H9 (cell line): ENCODE data around the gene RASGRP3. TPM values are rescaled to one million over a fixed set of nuclear protein-coding genes. Genes with fewer than 3 reads are reported as not detected.
A peak's percentile ranks its signal among the peaks of the same experiment; 100 is the strongest.

Source experiments
- DNase-seq: peaks from one replicate; pipeline ENCODE4 v3.0.0-alpha.2; 2017
- H2AFZ ChIP-seq: one replicate; pipeline ENCODE4 v1.6.1; 2013; ENCODE audit warnings: mild to moderate bottlenecking, low read length, control low read depth, moderate library complexity
- H2AK5ac ChIP-seq: 2 replicates; pipeline ENCODE4 v1.6.1; 2013; ENCODE audit warnings: low read length, control low read depth, mixed read lengths; ENCODE audit not compliant: insufficient read length
- H2BK120ac ChIP-seq: one replicate; pipeline ENCODE4 v1.6.1; 2013; ENCODE audit warnings: low read depth, mild to moderate bottlenecking, low read length, control low read depth, inconsistent platforms; ENCODE audit not compliant: poor library complexity, severe bottlenecking
- H2BK12ac ChIP-seq: 2 replicates; pipeline ENCODE4 v1.6.1; 2013; ENCODE audit warnings: low read length, control low read depth, mixed read lengths, low read depth; ENCODE audit not compliant: insufficient read length
- H2BK15ac ChIP-seq: 2 replicates; pipeline ENCODE4 v1.6.1; 2013; ENCODE audit warnings: low read depth, low read length, control low read depth
- H2BK20ac ChIP-seq: one replicate; pipeline ENCODE4 v1.6.1; 2013; ENCODE audit warnings: low read depth, mild to moderate bottlenecking, low read length, control low read depth, inconsistent platforms; ENCODE audit not compliant: poor library complexity, severe bottlenecking
- H2BK5ac ChIP-seq: 2 replicates; pipeline ENCODE4 v1.6.1; 2013; ENCODE audit warnings: low read length, control low read depth, mixed read lengths; ENCODE audit not compliant: insufficient read length
- H3K14ac ChIP-seq: 2 replicates; pipeline ENCODE4 v1.6.1; 2013; ENCODE audit warnings: low read length, control low read depth; ENCODE audit not compliant: insufficient read depth
- H3K18ac ChIP-seq: 2 replicates; pipeline ENCODE4 v1.6.1; 2013; ENCODE audit warnings: low read depth, mild to moderate bottlenecking, mixed read lengths, low read length, control low read depth; ENCODE audit not compliant: insufficient read length
- H3K23ac ChIP-seq: 2 replicates; pipeline ENCODE4 v1.6.1; 2013; ENCODE audit warnings: low read length, control low read depth, mixed read lengths, low read depth; ENCODE audit not compliant: insufficient read length
- H3K23me2 ChIP-seq: 2 replicates; pipeline ENCODE4 v1.6.1; 2013; ENCODE audit warnings: low read depth, mild to moderate bottlenecking, mixed read lengths, low read length, control low read depth; ENCODE audit not compliant: insufficient read length, poor library complexity, severe bottlenecking
- H3K27ac ChIP-seq: 2 replicates; pipeline ENCODE4 v1.5.1; 2013; ENCODE audit warnings: low read length, control low read depth, mixed read lengths, low read depth; ENCODE audit not compliant: insufficient read length
- H3K27me3 ChIP-seq: 2 replicates; pipeline ENCODE4 v1.6.1; 2013; ENCODE audit warnings: low read length, control low read depth, inconsistent platforms; ENCODE audit not compliant: insufficient read depth
- H3K4ac ChIP-seq: 2 replicates; pipeline ENCODE4 v1.6.1; 2013; ENCODE audit warnings: low read depth, mild to moderate bottlenecking, control low read depth, inconsistent platforms, low read length, moderate library complexity
- H3K4me1 ChIP-seq: 2 replicates; pipeline ENCODE4 v1.6.1; 2013; ENCODE audit warnings: low read length, control low read depth, inconsistent platforms; ENCODE audit not compliant: insufficient read depth
- H3K4me2 ChIP-seq: 2 replicates; pipeline ENCODE4 v1.6.1; 2013; ENCODE audit warnings: low read length, control low read depth, mixed read lengths; ENCODE audit not compliant: insufficient read length, insufficient read depth
- H3K56ac ChIP-seq: 2 replicates; pipeline ENCODE4 v1.6.1; 2013; ENCODE audit warnings: low read depth, mild to moderate bottlenecking, mixed read lengths, low read length, control low read depth; ENCODE audit not compliant: insufficient read length
- H3K79me1 ChIP-seq: 2 replicates; pipeline ENCODE4 v1.6.1; 2013; ENCODE audit warnings: low read depth, mild to moderate bottlenecking, moderate library complexity, low read length, control low read depth, inconsistent platforms; ENCODE audit not compliant: insufficient read depth, poor library complexity, severe bottlenecking
- H3K79me2 ChIP-seq: 2 replicates; pipeline ENCODE4 v1.6.1; 2013; ENCODE audit warnings: low read length, control low read depth, inconsistent platforms; ENCODE audit not compliant: insufficient read depth
- H3K9ac ChIP-seq: 2 replicates; pipeline ENCODE4 v1.6.1; 2013; ENCODE audit warnings: low read length, control low read depth, mixed read lengths; ENCODE audit not compliant: insufficient read length; ENCODE audit errors: extremely low read depth
- H3K9me3 ChIP-seq: one replicate; pipeline ENCODE4 v1.6.1; 2013; ENCODE audit warnings: low read depth, low read length, inconsistent platforms; ENCODE audit not compliant: control insufficient read depth
- H3T11ph ChIP-seq: one replicate; pipeline ENCODE4 v1.6.1; 2013; ENCODE audit warnings: mild to moderate bottlenecking, low read length, control low read depth, inconsistent platforms
- H4K20me1 ChIP-seq: one replicate; pipeline ENCODE4 v1.6.1; 2013; ENCODE audit not compliant: control insufficient read depth, insufficient read length, insufficient read depth
- H4K5ac ChIP-seq: 2 replicates; pipeline ENCODE4 v1.6.1; 2013; ENCODE audit warnings: low read depth, mild to moderate bottlenecking, mixed read lengths, low read length, control low read depth; ENCODE audit not compliant: insufficient read length
- H4K8ac ChIP-seq: replicated peaks from 2 replicates; pipeline ENCODE4 v1.6.1; 2013; ENCODE audit warnings: low read length, control low read depth, mixed read lengths, low read depth; ENCODE audit not compliant: insufficient read length
- H4K91ac ChIP-seq: 2 replicates; pipeline ENCODE4 v1.6.1; 2013; ENCODE audit warnings: low read depth, mild to moderate bottlenecking, moderate library complexity, mixed read lengths, low read length, control low read depth; ENCODE audit not compliant: insufficient read length
- H3K27ac Mint-ChIP-seq, 3 experiments: 2 replicates in 2 of 3; 3 replicates in 1 of 3; pipeline ENCODE4 v1.8.0; 2020 to 2021; ENCODE audit warnings: mixed read lengths in 3 of 3, mild to moderate bottlenecking in 1 of 3, moderate library complexity in 1 of 3
- H3K27me3 Mint-ChIP-seq: 2 replicates; pipeline ENCODE4 v1.8.0; 2021; ENCODE audit warnings: low read depth, mild to moderate bottlenecking, moderate library complexity, mixed read lengths
- H3K36me3 Mint-ChIP-seq, 3 experiments: 2 replicates in 2 of 3; 3 replicates in 1 of 3; pipeline ENCODE4 v1.8.0; 2020 to 2021; ENCODE audit warnings: low read depth in 3 of 3, mixed read lengths in 3 of 3; ENCODE audit not compliant: insufficient read depth in 1 of 3
- H3K4me1 Mint-ChIP-seq, 2 experiments: 2 replicates each; pipeline ENCODE4 v1.8.0; 2020; ENCODE audit warnings: mixed read lengths in 2 of 2
- H3K4me3 Mint-ChIP-seq, 2 experiments: 2 replicates in 1 of 2; 3 replicates in 1 of 2; pipeline ENCODE4 v1.8.0; 2020 to 2021; ENCODE audit warnings: mild to moderate bottlenecking in 2 of 2, mixed read lengths in 2 of 2, moderate library complexity in 1 of 2
- H3K9me3 Mint-ChIP-seq, 2 experiments: 2 replicates in 1 of 2; 3 replicates in 1 of 2; pipeline ENCODE4 v1.8.0; 2020; ENCODE audit warnings: mild to moderate bottlenecking in 2 of 2, mixed read lengths in 2 of 2, moderate library complexity in 1 of 2
- WGBS: extraction: QIAGEN DNeasy Blood & Tissue Kit; methylation state at CpG from one replicate; pipeline ENCODE4 v1.1.7; 2013; ENCODE audit warnings: missing lambda C conversion rate, low lambda C conversion rate, mixed read lengths; ENCODE audit not compliant: insufficient read length; ENCODE audit errors: extremely low coverage; 5-methylcytosine and 5-hydroxymethylcytosine counted together
- total RNA-seq: library from RNA; stranded (reverse); gene quantifications from 2 replicates; pipeline ENCODE4 v1.2.1, GENCODE V29; 2021
- TF ChIP-seq, protein P1 (sequence below): fragments of 200-600 bp; sonication (generic); conservative IDR thresholded peaks from 3 replicates; pipeline ENCODE4 v1.8.0; 2021; ENCODE audit warnings: antibody characterized with exemption, mild to moderate bottlenecking

Gene RASGRP3
- total RNA-seq, 1 experiment from 2014 or later = not detected

DNA sequence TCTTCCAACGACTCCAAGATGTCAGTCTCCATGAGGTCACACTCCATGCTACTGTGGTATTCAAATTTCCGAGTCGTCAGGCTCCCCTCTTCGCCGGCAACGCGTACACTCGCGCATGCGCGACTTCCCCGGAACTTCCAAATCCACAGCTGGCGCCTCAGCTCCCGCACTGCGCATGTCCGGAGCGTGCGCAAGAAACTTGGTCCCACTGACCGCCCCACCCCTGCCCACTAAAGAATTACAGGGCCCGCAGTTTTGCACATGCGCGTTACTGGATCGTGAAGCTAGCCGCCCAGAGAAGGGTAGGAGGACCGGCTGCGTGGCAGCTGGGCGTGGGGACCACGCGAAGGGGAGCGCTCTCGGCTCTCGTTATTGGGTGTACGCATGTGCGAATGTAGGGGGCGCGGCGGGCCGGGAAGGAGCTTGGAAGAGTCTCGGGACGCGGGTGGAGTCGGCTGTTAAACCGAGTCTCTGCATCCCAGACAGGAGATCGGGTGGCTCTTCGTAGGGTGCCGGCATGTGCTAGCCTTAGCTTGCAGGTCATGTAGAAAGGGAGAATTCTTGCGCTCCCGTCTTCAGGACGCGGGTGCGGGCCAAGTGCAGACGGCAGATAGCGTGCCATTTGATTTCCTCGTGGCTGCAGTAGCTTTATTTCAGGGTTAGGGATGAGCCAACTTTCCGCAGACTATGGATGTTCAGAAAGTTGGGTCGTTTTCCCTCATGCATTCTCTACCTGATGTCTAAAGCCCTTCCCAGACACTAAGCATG lies 122.9 kb downstream of the RASGRP3 start, which contains the start of gene FAM98A:
Gene FAM98A (minus strand): TSS at position 125 of the 768 bp plus-strand sequence. CDS start 78 bp downstream, at position 47.
- Histone ChIP-seq H2BK5ac (no peak within 1 kb of the TSS), H2BK120ac (no peak within 1 kb of the TSS), H3K4me2 (peak within 1 kb of the TSS; percentile 91), H3K4me1 (peaks cover 3% of the 10 kb centered on the region; the same call in 1 of the 2 replicates), H4K8ac (no peak within 1 kb of the TSS), H3K4ac (no peak within 1 kb of the TSS), H3K79me1 (peaks cover 2% of the 10 kb centered on the region), H3K27me3 (no peaks in the 10 kb centered on the region), H2BK20ac (no peak within 1 kb of the TSS), H2BK12ac (no peak within 1 kb of the TSS), H3K23me2 (peaks cover 11% of the 10 kb centered on the region), H2AFZ (no peak within 1 kb of the TSS), H4K5ac (no peak within 1 kb of the TSS), H4K20me1 (no peaks in the 10 kb centered on the region), H3K18ac (peak within 1 kb of the TSS; percentile 35), H3K9ac (peak within 1 kb of the TSS; percentile 64), H2AK5ac (no peak within 1 kb of the TSS), H3K56ac (no peak within 1 kb of the TSS), H3K79me2 (peaks cover 7% of the 10 kb centered on the region; the same call in 1 of the 2 replicates), H3K14ac (no peak within 1 kb of the TSS), H3K27ac (no peak within 1 kb of the TSS), H3K9me3 (no peaks in the 10 kb centered on the region), H3K23ac (no peak within 1 kb of the TSS), H3T11ph (no peak within 1 kb of the TSS), H4K91ac (no peak within 1 kb of the TSS), H2BK15ac (no peak within 1 kb of the TSS)
- TF ChIP-seq, protein P1, sequence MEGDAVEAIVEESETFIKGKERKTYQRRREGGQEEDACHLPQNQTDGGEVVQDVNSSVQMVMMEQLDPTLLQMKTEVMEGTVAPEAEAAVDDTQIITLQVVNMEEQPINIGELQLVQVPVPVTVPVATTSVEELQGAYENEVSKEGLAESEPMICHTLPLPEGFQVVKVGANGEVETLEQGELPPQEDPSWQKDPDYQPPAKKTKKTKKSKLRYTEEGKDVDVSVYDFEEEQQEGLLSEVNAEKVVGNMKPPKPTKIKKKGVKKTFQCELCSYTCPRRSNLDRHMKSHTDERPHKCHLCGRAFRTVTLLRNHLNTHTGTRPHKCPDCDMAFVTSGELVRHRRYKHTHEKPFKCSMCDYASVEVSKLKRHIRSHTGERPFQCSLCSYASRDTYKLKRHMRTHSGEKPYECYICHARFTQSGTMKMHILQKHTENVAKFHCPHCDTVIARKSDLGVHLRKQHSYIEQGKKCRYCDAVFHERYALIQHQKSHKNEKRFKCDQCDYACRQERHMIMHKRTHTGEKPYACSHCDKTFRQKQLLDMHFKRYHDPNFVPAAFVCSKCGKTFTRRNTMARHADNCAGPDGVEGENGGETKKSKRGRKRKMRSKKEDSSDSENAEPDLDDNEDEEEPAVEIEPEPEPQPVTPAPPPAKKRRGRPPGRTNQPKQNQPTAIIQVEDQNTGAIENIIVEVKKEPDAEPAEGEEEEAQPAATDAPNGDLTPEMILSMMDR = no peak; the same call in 2 of the 3 replicates
- peak; percentile 98 for DNase-seq
- no peaks in the 10 kb centered on the region; a peak in 1 of 5 replicates for H3K9me3 Mint-ChIP-seq
- H3K27me3 Mint-ChIP-seq = no peaks in the 10 kb centered on the region
- H3K36me3 Mint-ChIP-seq = peaks cover 8 to 11% (median 9%) of the 10 kb centered on the region in 3 experiments; a peak in 6 of 7 replicates
- no CpG with 5 or more reads among the region's 56 CpGs for WGBS
- peak within 1 kb of the TSS; percentile 93 to 99 (median 98) for H3K27ac Mint-ChIP-seq
- peaks cover 39 to 43% of the 10 kb centered on the region in 2 experiments for H3K4me1 Mint-ChIP-seq
- H3K4me3 Mint-ChIP-seq = peak within 1 kb of the TSS; percentile 96 to 98
